ENCODE measurements around the gene NAGLU.

NAGLU gene

GRCh38 chr17:42573095-42573494 is 37.1 kb downstream of the NAGLU start:
- peaks cover 25% of the 10 kb centered on the region for H3K36me3 ChIP-seq (ENCODE audit: insufficient read depth, low read length)
- H3K4me1 ChIP-seq (ENCODE audit: insufficient read depth, low read length): peaks cover 3% of the 10 kb centered on the region; the same call in 1 of the 2 replicates
- no peaks in the 10 kb centered on the region for H3K9me3 ChIP-seq (ENCODE audit: control insufficient read depth, insufficient read depth, low read length)
- H3K9ac ChIP-seq (ENCODE audit: low read depth, low read length): no peak overlapping the region

GRCh38 chr17:42574463-42574862 is 38.4 kb downstream of the NAGLU start:
- Histone ChIP-seq H3K36me3 (ENCODE audit: insufficient read depth, low read length) (peaks cover 25% of the 10 kb centered on the region), H3K9ac (ENCODE audit: low read depth, low read length) (no peak overlapping the region), H3K4me1 (ENCODE audit: insufficient read depth, low read length) (peaks cover 3% of the 10 kb centered on the region; the same call in 1 of the 2 replicates)

DNA sequence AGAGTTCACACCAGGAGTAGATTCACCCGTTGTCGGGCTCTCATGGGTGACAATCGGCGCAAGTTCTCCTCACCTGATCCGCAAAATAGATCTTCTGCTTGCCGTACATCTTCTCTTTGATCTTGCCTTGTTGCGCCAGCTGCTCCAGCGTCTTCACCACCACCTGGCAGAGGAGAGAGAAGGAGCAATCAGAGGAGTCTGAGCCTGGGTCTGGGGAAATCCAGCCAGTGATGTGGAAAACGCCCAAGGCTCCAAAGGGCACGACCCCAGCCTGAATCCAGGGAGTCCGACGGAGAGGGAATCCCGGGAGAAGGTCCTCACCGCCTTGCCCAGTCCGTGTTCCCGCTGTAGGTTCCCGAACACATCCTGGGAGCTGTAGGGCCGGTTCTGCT is 41.1 kb downstream of the NAGLU start:
- Histone ChIP-seq H3K36me3 (ENCODE audit: insufficient read depth, low read length) (peaks cover 23% of the 10 kb centered on the region), H3K9me3 (ENCODE audit: control insufficient read depth, insufficient read depth, low read length) (no peaks in the 10 kb centered on the region), H3K9ac (ENCODE audit: low read depth, low read length) (peak overlapping the region; percentile 96), H3K4me1 (ENCODE audit: insufficient read depth, low read length) (peaks cover 3% of the 10 kb centered on the region; the same call in 1 of the 2 replicates)

More at GRCh38 chr17:42574463-42574862, 38.4 kb downstream of the NAGLU start:
- H3K9me3 ChIP-seq (ENCODE audit: control insufficient read depth, insufficient read depth, low read length): no peaks in the 10 kb centered on the region

DNA sequence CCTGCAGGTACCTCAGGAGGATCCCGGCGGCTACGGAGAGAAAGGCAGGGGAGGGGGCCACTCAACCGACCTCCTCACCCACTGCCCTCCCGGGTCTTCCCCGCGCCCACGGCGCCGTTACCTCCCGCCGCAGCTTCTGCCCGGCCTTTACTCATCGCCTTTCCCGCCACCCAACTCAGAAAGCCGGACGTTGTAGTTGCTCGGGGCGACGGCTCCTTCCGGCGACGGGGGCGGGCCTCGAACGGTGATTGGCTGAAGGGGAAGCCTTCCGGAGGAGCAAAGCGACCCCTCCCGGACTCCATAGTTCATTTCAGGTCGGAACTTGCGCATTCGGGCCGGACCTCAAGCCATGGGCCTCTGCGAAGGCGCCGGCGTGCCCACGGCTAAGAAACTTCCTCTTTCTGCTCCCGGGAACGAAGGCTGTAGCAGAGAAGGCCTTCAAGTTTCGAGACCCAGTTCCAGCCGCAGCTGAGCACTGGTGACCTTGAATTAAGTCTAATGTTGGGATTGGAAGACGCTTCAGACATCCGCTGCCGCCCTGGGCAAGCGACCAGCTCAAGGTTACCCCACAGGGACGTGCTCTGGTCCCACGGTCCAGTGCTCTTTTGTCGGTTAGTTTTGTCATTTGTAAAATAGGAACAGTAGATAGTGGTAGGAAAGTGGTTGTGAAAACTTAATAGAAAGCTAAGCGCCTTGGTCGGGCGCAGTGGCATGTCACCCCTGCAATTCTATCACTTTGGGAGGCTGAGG is 41.7 kb downstream of the NAGLU start, which contains the start of gene PSMC3IP:
PSMC3IP (minus strand) TSS at position 198 of the 750 bp plus-strand sequence; CDS start at position 155, 43 bp downstream.
- Histone ChIP-seq H3K9ac (ENCODE audit: low read depth, low read length) (peak within 1 kb of the TSS; percentile 96), H3K36me3 (ENCODE audit: insufficient read depth, low read length) (peaks cover 24% of the 10 kb centered on the region), H3K4me1 (ENCODE audit: insufficient read depth, low read length) (peaks cover 3% of the 10 kb centered on the region; the same call in 1 of the 2 replicates), H3K9me3 (ENCODE audit: control insufficient read depth, insufficient read depth, low read length) (no peaks in the 10 kb centered on the region)

- Histone ChIP-seq H3K9ac (ENCODE audit: low read depth, low read length) (peak overlapping the region; percentile 96), H3K4me1 (ENCODE audit: insufficient read depth, low read length) (peaks cover 3% of the 10 kb centered on the region; the same call in 1 of the 2 replicates), H3K9me3 (ENCODE audit: control insufficient read depth, insufficient read depth, low read length) (no peaks in the 10 kb centered on the region), H3K36me3 (ENCODE audit: insufficient read depth, low read length) (peaks cover 23% of the 10 kb centered on the region)
Observed at GRCh38 chr17:42578282-42578869, 42.3 kb downstream of the NAGLU start.

DNA sequence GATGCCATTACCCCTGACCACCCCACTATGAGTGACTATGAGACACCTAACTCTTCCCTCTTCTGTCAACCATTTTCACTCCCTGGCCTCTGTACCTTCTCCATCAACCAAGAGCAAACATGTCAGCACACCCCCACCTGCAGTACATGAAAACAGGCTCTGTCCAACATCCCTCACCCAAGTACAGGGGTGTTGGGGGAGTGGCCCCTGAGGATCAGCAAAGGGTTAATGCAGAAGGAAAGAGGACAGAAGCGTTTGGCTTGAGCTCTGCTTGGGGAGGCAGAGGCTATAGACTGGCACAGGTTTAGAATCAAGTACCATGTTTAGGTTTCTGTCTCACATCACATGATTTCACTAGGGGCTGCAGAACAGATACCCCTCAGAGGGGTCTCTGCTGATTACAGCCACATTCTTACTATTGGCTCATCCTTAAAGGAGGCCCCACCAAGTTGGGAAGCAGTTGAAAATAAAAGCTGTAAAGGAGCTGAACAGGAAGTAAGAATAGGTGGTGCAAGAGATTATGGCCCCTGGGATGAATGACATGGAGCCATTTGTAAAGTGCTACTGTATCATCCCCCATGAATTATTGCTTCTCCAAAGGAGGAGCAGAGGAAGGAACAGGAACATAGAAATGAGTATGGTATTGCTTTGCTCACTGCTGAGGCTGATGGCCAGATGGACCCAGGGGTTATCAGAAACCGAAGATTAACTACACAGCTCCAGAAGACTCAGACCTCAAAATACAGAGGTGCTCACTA is 43.9 kb downstream of the NAGLU start:
- H3K9ac ChIP-seq (ENCODE audit: low read depth, low read length): no peak overlapping the region
- H3K9me3 ChIP-seq (ENCODE audit: control insufficient read depth, insufficient read depth, low read length): no peaks in the 10 kb centered on the region
- H3K4me1 ChIP-seq (ENCODE audit: insufficient read depth, low read length): peaks cover 3% of the 10 kb centered on the region; the same call in 1 of the 2 replicates
- H3K36me3 ChIP-seq (ENCODE audit: insufficient read depth, low read length): peaks cover 19% of the 10 kb centered on the region

GRCh38 chr17:42581744-42582270 is 45.8 kb downstream of the NAGLU start:
- H3K9ac ChIP-seq (ENCODE audit: low read depth, low read length): no peak overlapping the region
- H3K4me1 ChIP-seq (ENCODE audit: insufficient read depth, low read length): no peaks in the 10 kb centered on the region; the same call in 1 of the 2 replicates
- no peaks in the 10 kb centered on the region for H3K9me3 ChIP-seq (ENCODE audit: control insufficient read depth, insufficient read depth, low read length)
- H3K36me3 ChIP-seq (ENCODE audit: insufficient read depth, low read length): peaks cover 16% of the 10 kb centered on the region

GRCh38 chr17:42584880-42585279 is 48.8 kb downstream of the NAGLU start:
- Histone ChIP-seq H3K9me3 (ENCODE audit: control insufficient read depth, insufficient read depth, low read length) (no peaks in the 10 kb centered on the region), H3K4me1 (ENCODE audit: insufficient read depth, low read length) (no peaks in the 10 kb centered on the region), H3K9ac (ENCODE audit: low read depth, low read length) (no peak overlapping the region), H3K36me3 (ENCODE audit: insufficient read depth, low read length) (peaks cover 16% of the 10 kb centered on the region)

DNA sequence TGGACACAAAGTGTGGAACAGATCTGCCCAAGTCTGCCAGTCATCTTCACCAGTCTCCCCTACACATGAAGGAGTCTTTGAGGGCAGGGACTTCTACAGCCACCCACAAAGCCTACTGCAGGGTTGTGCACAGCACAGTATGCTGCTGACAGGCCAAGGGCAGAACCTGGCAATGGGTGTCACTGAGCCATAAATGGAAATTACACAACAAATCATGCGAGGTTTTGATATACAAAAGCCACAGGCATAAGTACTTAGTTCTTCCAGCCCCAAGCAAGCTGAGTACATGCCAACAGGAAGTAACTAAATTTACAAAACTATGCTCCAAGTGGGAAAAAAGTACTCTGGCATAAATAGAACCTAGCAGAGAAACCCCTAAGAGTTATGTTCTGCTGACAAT is 49.3 kb downstream of the NAGLU start:
- Histone ChIP-seq H3K4me1 (ENCODE audit: insufficient read depth, low read length) (no peaks in the 10 kb centered on the region), H3K9ac (ENCODE audit: low read depth, low read length) (no peak overlapping the region), H3K9me3 (ENCODE audit: control insufficient read depth, insufficient read depth, low read length) (no peaks in the 10 kb centered on the region), H3K36me3 (ENCODE audit: insufficient read depth, low read length) (peaks cover 14% of the 10 kb centered on the region)

- H3K4me1 ChIP-seq (ENCODE audit: insufficient read depth, low read length): no peaks in the 10 kb centered on the region
- no peak overlapping the region for H3K9ac ChIP-seq (ENCODE audit: low read depth, low read length)
- H3K9me3 ChIP-seq (ENCODE audit: control insufficient read depth, insufficient read depth, low read length): no peaks in the 10 kb centered on the region
- peaks cover 13% of the 10 kb centered on the region for H3K36me3 ChIP-seq (ENCODE audit: insufficient read depth, low read length)
Observed at GRCh38 chr17:42586514-42587230, 50.6 kb downstream of the NAGLU start.

DNA sequence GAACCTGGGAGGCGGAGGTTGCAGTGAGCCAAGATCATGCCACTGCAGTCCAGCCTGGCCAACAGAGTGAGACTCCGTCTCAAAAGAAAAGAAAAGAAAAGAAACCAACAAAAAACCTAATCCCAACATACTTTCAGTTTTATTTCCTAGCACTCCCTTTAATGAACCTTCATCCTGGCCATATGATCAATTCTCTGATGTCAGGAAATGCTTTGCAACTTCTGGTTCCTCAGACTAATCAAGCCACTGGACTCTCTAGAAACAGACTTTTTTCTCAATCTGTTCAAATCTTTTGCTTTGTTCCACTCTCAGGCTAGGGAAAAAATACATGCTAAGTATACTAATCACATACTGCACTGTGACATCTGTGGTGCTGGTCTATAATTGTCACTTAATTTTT is 54.8 kb downstream of the NAGLU start:
- Histone ChIP-seq H3K4me1 (ENCODE audit: insufficient read depth, low read length) (no peaks in the 10 kb centered on the region), H3K9ac (ENCODE audit: low read depth, low read length) (no peak overlapping the region), H3K36me3 (ENCODE audit: insufficient read depth, low read length) (no peaks in the 10 kb centered on the region), H3K9me3 (ENCODE audit: control insufficient read depth, insufficient read depth, low read length) (no peaks in the 10 kb centered on the region)

- H3K36me3 ChIP-seq (ENCODE audit: insufficient read depth, low read length): no peaks in the 10 kb centered on the region
- H3K4me1 ChIP-seq (ENCODE audit: insufficient read depth, low read length): no peaks in the 10 kb centered on the region
- H3K9ac ChIP-seq (ENCODE audit: low read depth, low read length): no peak overlapping the region
- H3K9me3 ChIP-seq (ENCODE audit: control insufficient read depth, insufficient read depth, low read length): no peaks in the 10 kb centered on the region
Observed at GRCh38 chr17:42591411-42591810, 55.4 kb downstream of the NAGLU start.
